Parathyroid adenoma (tissue), 2 donors: ENCODE data around the gene GRIK4.

Experiments used
- H2AFZ ChIP-seq: fragments of 300-600 bp; sonication (generic); one replicate; pipeline ENCODE4 v1.7.0; 2017; ENCODE audit warnings: antibody characterized with exemption, mild to moderate bottlenecking
- H3K27ac ChIP-seq: fragments of 300-600 bp; sonication (generic); one replicate; pipeline ENCODE4 v1.7.0; 2017
- H3K27me3 ChIP-seq: fragments of 300-600 bp; sonication (generic); one replicate; pipeline ENCODE4 v1.7.0; 2017; ENCODE audit warnings: low read length; ENCODE audit not compliant: control insufficient read depth, insufficient read depth
- H3K36me3 ChIP-seq: fragments of 300-600 bp; sonication (generic); one replicate; pipeline ENCODE4 v1.7.0; 2017; ENCODE audit warnings: low read length; ENCODE audit not compliant: control insufficient read depth, insufficient read depth
- H3K4me1 ChIP-seq: fragments of 300-600 bp; sonication (generic); one replicate; pipeline ENCODE4 v1.7.0; 2017; ENCODE audit warnings: control low read depth
- H3K4me2 ChIP-seq: fragments of 300-600 bp; sonication (generic); one replicate; pipeline ENCODE4 v1.7.0; 2017; ENCODE audit warnings: low read length
- H3K4me3 ChIP-seq: fragments of 300-600 bp; sonication (generic); one replicate; pipeline ENCODE4 v1.7.0; 2017; ENCODE audit warnings: low read depth, low read length
- H3K79me2 ChIP-seq: fragments of 300-600 bp; sonication (generic); one replicate; pipeline ENCODE4 v1.7.0; 2017; ENCODE audit warnings: control low read depth
- H3K9ac ChIP-seq: fragments of 300-600 bp; sonication (generic); one replicate; pipeline ENCODE4 v1.7.0; 2017; ENCODE audit warnings: mild to moderate bottlenecking
- H3K9me3 ChIP-seq: fragments of 300-600 bp; sonication (generic); one replicate; pipeline ENCODE4 v1.7.0; 2017; ENCODE audit warnings: low read length; ENCODE audit not compliant: control insufficient read depth
- TF ChIP-seq, protein P1 (sequence below): fragments of 300-600 bp; sonication (generic); IDR thresholded peaks from one replicate; pipeline ENCODE4 v1.7.0; 2017; ENCODE audit warnings: antibody characterized with exemption, mild to moderate bottlenecking
- donor health status: primary hyperparathyroidism.

Gene GRIK4

DNA sequence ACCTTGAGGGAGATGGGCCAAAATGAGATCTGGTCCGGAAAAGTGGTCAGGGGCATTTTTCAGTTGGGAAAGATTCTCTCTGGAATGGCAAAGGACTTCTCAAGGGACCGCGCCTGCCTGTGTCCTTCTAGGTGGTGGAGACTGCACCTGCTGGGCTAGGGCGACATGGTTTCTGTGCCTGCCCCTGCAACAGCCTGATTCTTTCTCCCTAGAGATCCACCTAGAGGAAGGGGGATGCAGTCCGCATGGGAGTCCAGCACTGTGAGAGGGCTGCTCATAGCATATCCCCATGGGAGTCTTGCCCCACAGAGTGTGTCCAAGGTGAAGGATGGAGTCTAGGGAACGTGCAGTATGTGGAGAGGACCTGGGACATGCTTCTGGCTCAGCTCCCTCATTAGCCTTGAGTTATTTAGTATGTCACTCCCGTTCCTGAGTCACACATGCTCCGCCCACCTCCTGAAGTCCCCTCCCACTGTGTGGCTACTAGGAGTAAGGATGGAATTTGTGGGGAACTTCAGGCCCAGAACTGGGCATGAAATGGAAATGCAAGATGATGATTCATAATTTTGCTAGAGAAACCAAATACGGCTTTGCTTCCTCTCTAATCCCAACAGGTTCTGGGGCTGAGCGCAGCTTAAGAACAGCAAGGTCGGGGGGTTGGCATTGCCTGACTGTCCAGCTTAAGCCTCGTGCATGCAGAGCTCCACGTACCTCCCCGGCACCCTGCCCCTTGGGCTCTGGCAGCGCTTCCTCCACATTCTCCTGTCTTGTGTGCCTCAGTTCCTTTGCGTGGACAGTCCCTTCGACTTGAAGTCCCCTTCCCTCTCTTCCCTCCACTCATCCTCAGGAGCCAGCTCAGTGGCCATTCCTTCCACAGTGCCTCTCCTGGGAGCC lies 35.0 kb downstream of the GRIK4 start:
- no peaks in the 10 kb centered on the region for H3K27me3 ChIP-seq
- H3K9ac ChIP-seq = no peak overlapping the region
- H2AFZ ChIP-seq = no peak overlapping the region
- TF ChIP-seq, protein P1, sequence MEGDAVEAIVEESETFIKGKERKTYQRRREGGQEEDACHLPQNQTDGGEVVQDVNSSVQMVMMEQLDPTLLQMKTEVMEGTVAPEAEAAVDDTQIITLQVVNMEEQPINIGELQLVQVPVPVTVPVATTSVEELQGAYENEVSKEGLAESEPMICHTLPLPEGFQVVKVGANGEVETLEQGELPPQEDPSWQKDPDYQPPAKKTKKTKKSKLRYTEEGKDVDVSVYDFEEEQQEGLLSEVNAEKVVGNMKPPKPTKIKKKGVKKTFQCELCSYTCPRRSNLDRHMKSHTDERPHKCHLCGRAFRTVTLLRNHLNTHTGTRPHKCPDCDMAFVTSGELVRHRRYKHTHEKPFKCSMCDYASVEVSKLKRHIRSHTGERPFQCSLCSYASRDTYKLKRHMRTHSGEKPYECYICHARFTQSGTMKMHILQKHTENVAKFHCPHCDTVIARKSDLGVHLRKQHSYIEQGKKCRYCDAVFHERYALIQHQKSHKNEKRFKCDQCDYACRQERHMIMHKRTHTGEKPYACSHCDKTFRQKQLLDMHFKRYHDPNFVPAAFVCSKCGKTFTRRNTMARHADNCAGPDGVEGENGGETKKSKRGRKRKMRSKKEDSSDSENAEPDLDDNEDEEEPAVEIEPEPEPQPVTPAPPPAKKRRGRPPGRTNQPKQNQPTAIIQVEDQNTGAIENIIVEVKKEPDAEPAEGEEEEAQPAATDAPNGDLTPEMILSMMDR = no peak
- no peaks in the 10 kb centered on the region for H3K79me2 ChIP-seq
- no peaks in the 10 kb centered on the region for H3K36me3 ChIP-seq
- H3K4me1 ChIP-seq = no peaks in the 10 kb centered on the region
- no peak overlapping the region for H3K4me2 ChIP-seq
- H3K27ac ChIP-seq = no peak overlapping the region
- no peak overlapping the region for H3K4me3 ChIP-seq
- no peaks in the 10 kb centered on the region for H3K9me3 ChIP-seq

DNA sequence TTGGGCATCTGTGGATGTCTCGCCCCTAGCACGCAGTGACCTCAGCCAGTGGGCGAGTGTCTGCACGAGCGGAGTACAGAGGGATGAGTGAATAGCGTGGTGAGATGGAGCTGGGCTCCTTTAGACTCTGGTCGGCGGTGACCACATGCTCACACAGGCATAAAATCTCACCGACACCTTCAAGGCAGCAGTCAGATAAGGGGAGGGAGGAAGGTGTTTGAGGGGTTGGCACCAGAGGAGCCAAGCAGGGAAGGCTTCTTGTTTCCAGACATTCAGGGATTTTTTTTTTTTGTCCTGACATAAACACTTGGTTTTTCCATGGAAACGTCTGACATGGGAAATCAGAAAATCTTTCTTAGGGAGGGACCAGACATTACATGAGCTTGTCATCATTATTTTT lies 35.8 kb downstream of the GRIK4 start:
- no peak overlapping the region for H3K9ac ChIP-seq
- no peak overlapping the region for H2AFZ ChIP-seq
- no peaks in the 10 kb centered on the region for H3K9me3 ChIP-seq
- no peak overlapping the region for H3K27ac ChIP-seq
- TF ChIP-seq, protein P1 = no peak
- no peaks in the 10 kb centered on the region for H3K4me1 ChIP-seq
- H3K27me3 ChIP-seq = no peaks in the 10 kb centered on the region
- no peaks in the 10 kb centered on the region for H3K36me3 ChIP-seq
- H3K4me2 ChIP-seq = no peak overlapping the region
- H3K79me2 ChIP-seq = no peaks in the 10 kb centered on the region
- H3K4me3 ChIP-seq = no peak overlapping the region

DNA sequence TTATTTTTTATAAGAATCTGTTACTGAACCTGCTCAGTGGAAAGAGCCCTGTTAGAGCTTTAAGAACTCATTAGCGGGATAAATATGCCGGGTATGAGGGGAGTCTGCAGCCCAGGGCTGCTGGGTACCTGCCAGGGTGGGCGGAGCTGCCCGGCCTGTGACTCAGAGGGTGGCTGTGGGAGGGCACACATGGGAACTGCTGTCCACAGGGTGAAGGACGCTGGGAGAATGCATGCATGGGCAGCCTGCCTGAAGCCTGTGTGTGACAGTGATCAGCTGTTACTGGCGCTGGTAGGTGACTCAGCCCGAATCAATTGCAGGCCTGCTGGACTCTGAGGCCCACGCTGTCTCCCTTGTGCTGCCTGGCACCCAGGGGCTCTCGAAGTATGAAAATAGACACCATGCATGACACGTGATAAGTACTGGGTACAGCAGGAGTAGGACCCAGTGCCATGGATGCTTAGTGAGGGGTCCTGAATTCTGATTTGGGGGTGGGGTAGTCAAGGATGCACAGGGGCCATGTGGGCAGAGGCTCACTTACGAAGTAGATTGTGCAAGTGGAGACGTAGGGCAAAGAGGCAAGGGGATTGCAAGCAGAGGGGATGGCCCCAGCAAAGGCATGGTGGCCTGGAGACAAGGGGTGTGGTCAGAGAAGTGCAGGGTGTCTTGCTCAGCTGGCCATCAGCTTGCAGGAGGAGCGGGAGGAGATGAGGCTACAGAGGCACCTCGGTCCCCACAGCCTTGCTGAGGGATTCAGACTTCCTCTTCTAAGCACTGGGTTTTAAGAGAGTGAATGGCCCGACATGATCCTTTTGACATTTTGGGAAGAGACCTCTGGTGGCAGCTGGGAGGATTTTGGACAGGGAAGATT lies 36.5 kb downstream of the GRIK4 start:
- Histone ChIP-seq H2AFZ (no peak overlapping the region), H3K4me3 (no peak overlapping the region), H3K27ac (no peak overlapping the region), H3K4me1 (no peaks in the 10 kb centered on the region), H3K27me3 (no peaks in the 10 kb centered on the region), H3K79me2 (no peaks in the 10 kb centered on the region), H3K4me2 (no peak overlapping the region), H3K36me3 (no peaks in the 10 kb centered on the region), H3K9ac (no peak overlapping the region), H3K9me3 (no peaks in the 10 kb centered on the region)
- TF ChIP-seq, protein P1 = no peak

DNA sequence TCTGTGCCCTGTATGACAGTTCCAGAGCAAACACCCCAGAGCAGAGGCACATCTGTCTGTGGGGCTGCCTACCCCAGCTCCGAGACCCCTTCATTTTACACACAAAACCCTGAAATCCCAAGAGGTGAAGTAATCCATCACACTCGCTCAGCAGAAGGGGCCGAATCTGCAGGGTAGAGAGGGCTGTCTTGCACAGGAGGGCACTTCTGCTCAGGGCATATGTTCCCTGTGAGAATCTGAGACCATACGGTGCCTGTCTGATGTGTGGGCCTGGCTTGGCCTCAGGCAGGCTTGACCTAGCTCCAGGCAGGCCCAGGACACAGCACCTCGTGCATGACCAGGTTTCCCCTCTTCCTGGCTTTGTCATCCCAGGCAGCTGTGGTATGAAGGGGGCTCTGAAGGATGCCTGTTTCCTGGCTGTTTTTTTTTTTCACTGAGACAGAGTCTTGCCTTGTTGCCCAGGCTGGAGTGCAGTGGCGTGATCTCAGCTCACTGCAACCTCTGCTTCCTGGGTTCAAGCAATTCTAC lies 37.2 kb downstream of the GRIK4 start:
- Histone ChIP-seq H2AFZ (no peak overlapping the region), H3K27ac (no peak overlapping the region), H3K36me3 (no peaks in the 10 kb centered on the region), H3K9ac (no peak overlapping the region), H3K9me3 (no peaks in the 10 kb centered on the region), H3K4me2 (no peak overlapping the region), H3K27me3 (no peaks in the 10 kb centered on the region), H3K4me1 (no peaks in the 10 kb centered on the region), H3K4me3 (no peak overlapping the region), H3K79me2 (no peaks in the 10 kb centered on the region)
- TF ChIP-seq, protein P1 = no peak
